K562 (cell line): ENCODE results near the gene PTPRF. TPM values are rescaled to one million over a fixed set of nuclear protein-coding genes. Genes with fewer than 3 reads are reported as not detected.
A peak's percentile ranks its signal among the peaks of the same experiment; 100 is the strongest.

Experiments used
- ATAC-seq: fragments of 200-7000 bp; cut with Tn5 transposase; 3 replicates; pipeline ENCODE4 v1.9.1; 2020; ENCODE audit warnings: moderate library complexity
- BruUV-seq: library from RNA; stranded (reverse); fragments of 400-500 nt; replicated peaks from 2 replicates; lab custom pipeline; 2021; lab: Mats Ljungman, UMichigan
- CTCF ChIA-PET: fragments of 300-600 bp; formaldehyde crosslinking; extraction: SDS; loops from one replicate; lab custom pipeline; 2021; ENCODE audit warnings: low intra/inter-chr PET ratio; lab: Yijun Ruan, JAX
- POLR2A ChIA-PET: fragments of 300-600, 350-650 bp; sonication (Branson Sonifier 250); formaldehyde crosslinking; extraction: SDS; loops from one replicate; lab custom pipeline; 2021; ENCODE audit warnings: antibody characterized with exemption, inconsistent platforms; lab: Yijun Ruan, JAX
- DNase-seq, 4 experiments: peaks; one replicate each; pipeline versions ENCODE4 v3.0.0 to v3.0.0-alpha.2; 2011 to 2018; ENCODE audit warnings: low spot score in 3 of 4, mixed read lengths in 3 of 4; ENCODE audit errors: extremely low read depth in 1 of 4
- FAIRE-seq: peaks from 2 replicates; lab custom pipeline; 2011; peaks lifted over from hg19 to GRCh38; lab: Jason Lieb, UNC
- H2AFZ ChIP-seq: 2 replicates; pipeline ENCODE4 v1.6.0; 2011; ENCODE audit warnings: low read depth, low read length, control low read depth, inconsistent platforms
- H3K27ac ChIP-seq: fragments of 200-600 bp; 3 replicates; pipeline ENCODE4 v1.8.0; 2011; ENCODE audit warnings: low read depth, mild to moderate bottlenecking, control low read depth, inconsistent platforms, low read length, moderate library complexity, mixed read lengths; ENCODE audit errors: extremely low read depth
- H3K27me3 ChIP-seq, 2 experiments: fragments of 300-600 bp in 1 of 2; 2 replicates in 1 of 2; 3 replicates in 1 of 2; pipeline versions ENCODE4 v1.6.0 to v1.8.0; 2011; ENCODE audit warnings: inconsistent platforms in 2 of 2, low read length in 2 of 2, mild to moderate bottlenecking in 1 of 2, mixed read lengths in 1 of 2, moderate library complexity in 1 of 2; ENCODE audit not compliant: control insufficient read depth in 2 of 2, insufficient read depth in 2 of 2
- H3K36me3 ChIP-seq: fragments of 300-600 bp; 3 replicates; pipeline ENCODE4 v1.8.0; 2011; ENCODE audit warnings: mild to moderate bottlenecking, low read length, inconsistent platforms; ENCODE audit not compliant: control insufficient read depth, insufficient read depth
- H3K4me1 ChIP-seq, 2 experiments: fragments of 200-600 bp in 1 of 2; replicated peaks in 1 of 2; 2 replicates in 1 of 2; 3 replicates in 1 of 2; pipeline versions ENCODE4 v1.5.1 to v1.8.0; 2011; ENCODE audit warnings: inconsistent platforms in 2 of 2, low read length in 2 of 2, mild to moderate bottlenecking in 1 of 2, mixed read lengths in 1 of 2, moderate library complexity in 1 of 2; ENCODE audit not compliant: control insufficient read depth in 2 of 2, insufficient read depth in 2 of 2
- H3K4me2 ChIP-seq: 2 replicates; pipeline ENCODE4 v1.6.1; 2011; ENCODE audit warnings: low read length, control low read depth, inconsistent platforms, mixed read lengths; ENCODE audit not compliant: insufficient read depth
- H3K4me3 ChIP-seq: fragments of 200-600 bp; sonication (generic), shearing (Covaris generic); 2 replicates; pipeline ENCODE4 v1.5.1; 2016; ENCODE audit warnings: control low read depth, inconsistent platforms
- H3K79me2 ChIP-seq: fragments of 200-600 bp; 3 replicates; pipeline ENCODE4 v1.8.0; 2011; ENCODE audit warnings: low read length, inconsistent platforms; ENCODE audit not compliant: control insufficient read depth, insufficient read depth
- H3K9ac ChIP-seq, 2 experiments: 2 replicates each; pipeline versions ENCODE4 v1.6.0 to v1.6.1; 2011; ENCODE audit warnings: low read depth in 2 of 2, low read length in 2 of 2, control low read depth in 1 of 2, inconsistent platforms in 1 of 2, mild to moderate bottlenecking in 1 of 2, mixed read lengths in 1 of 2; ENCODE audit not compliant: insufficient read depth in 1 of 2
- H3K9me1 ChIP-seq: one replicate; pipeline ENCODE4 v1.6.0; 2011; ENCODE audit warnings: inconsistent platforms, mild to moderate bottlenecking, low read length, moderate library complexity; ENCODE audit not compliant: control insufficient read depth, insufficient read depth
- H3K9me3 ChIP-seq: replicated peaks from 2 replicates; pipeline ENCODE4 v1.5.1; 2011; ENCODE audit warnings: low read depth, low read length, inconsistent platforms; ENCODE audit not compliant: control insufficient read depth, insufficient read depth
- H4K20me1 ChIP-seq: replicated peaks from 2 replicates; pipeline ENCODE4 v1.6.1; 2011; ENCODE audit warnings: low read length, inconsistent platforms, mixed read lengths; ENCODE audit not compliant: control insufficient read depth, insufficient read depth
- ATF6 ChIP-seq: sonication (generic); formaldehyde crosslinking; IDR thresholded peaks from 2 replicates; pipeline ENCODE4 v1.4.0; 2020; ENCODE audit warnings: mild to moderate bottlenecking, missing genetic modification reagents
- DNMT1 ChIP-seq: fragments of 450-650 bp; IDR thresholded peaks from 2 replicates; pipeline ENCODE4 v1.6.1; 2016; ENCODE audit warnings: antibody characterized with exemption, mild to moderate bottlenecking
- ERF ChIP-seq: fragments of 450-650 bp; formaldehyde crosslinking; IDR thresholded peaks from 2 replicates; pipeline ENCODE4 v1.4.0; 2020; ENCODE audit warnings: mild to moderate bottlenecking, mixed read lengths
- MAFF ChIP-seq: IDR thresholded peaks from 2 replicates; pipeline ENCODE4 v1.6.1; 2012; ENCODE audit warnings: low read length, improper control_type of control experiment
- POLR2H ChIP-seq: IDR thresholded peaks from 2 replicates; pipeline ENCODE4 v1.6.1; 2016; ENCODE audit warnings: missing genetic modification characterization, low read depth, mild to moderate bottlenecking, control low read depth, missing compliant biosample characterization, moderate library complexity
- WGBS: fragments of 100-300 bp; shearing (Covaris generic); methylation state at CpG from one replicate; pipeline ENCODE4 v1.1.6; 2016; ENCODE audit warnings: low coverage, mixed read lengths; ENCODE audit not compliant: insufficient coverage; ENCODE audit errors: missing lambda C conversion rate; 5-methylcytosine and 5-hydroxymethylcytosine counted together
- in situ Hi-C: fragments of 300-500 bp; cut with MboI; formaldehyde crosslinking; loops from 4 replicates; pipeline ENCODE4 v1.15.0; 2018; ENCODE audit warnings: inconsistent platforms, mixed read lengths
- intact Hi-C: fragments of 100-400 bp; cut with micrococcal nuclease; formaldehyde crosslinking; loops from 2 replicates; pipeline ENCODE4 v1.14.2; 2022
- polyA plus RNA-seq, 8 experiments: library from polyadenylated mRNA; depleted of rRNA in 4 of 8; stranded (reverse) in 5 of 8; unstranded in 3 of 8; fragments of >200 nt; fragmentation: Nextera tagmentation in 2 of 8; fragmentation: Illumina TruSeq in 1 of 8; extraction: Ambion mirVana in 2 of 8; extraction: Trizol in 1 of 8; gene quantifications; 2 replicates each; pipeline versions ENCODE4 v1.2.1 to v1.2.3, GENCODE V29; 2011 to 2014; ENCODE audit warnings: inconsistent platforms in 1 of 8, missing spikeins in 1 of 8
- total RNA-seq, 7 experiments: library from RNA; depleted of rRNA in 6 of 7; stranded (reverse); fragments of >200 nt in 6 of 7; fragmentation: Illumina TruSeq in 2 of 7; extraction: Trizol in 2 of 7; gene quantifications; 2 replicates each; pipeline versions ENCODE4 v1.2.1 to v1.2.3, GENCODE V29; 2011 to 2021; ENCODE audit warnings: low replicate concordance in 1 of 7

PTPRF gene
- total and polyA plus RNA-seq, 9 of the 15 experiments (the other 6 are each of a cell fraction or from before 2014, with no cell fraction given) = 0.13 to 4.3 (median 1.1) TPM

DNA sequence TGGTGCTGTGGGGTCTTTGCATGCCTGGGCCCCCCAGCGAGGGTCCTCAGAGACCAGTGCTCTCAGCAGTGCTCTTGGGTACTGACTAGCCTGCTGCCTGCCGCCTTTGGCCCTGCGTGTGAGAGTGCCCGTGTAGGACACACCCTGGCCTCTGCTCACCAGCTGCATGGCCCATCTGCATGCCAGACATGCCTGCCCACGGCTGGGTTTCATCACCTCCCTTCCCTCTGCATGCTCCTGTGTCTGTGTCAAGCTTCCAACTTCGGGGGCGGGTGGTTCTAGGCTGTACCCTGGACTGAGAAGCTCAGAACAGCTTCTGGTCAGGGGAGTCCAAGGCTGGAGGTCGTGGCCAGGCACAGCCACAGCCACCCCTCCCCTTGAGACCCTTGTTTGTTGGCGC lies 56.9 kb downstream of the PTPRF start:
- DNase-seq = no peak
- POLR2A ChIA-PET = interaction anchor here (0.6 to 1.1 kb wide), 3 partner anchors 37 to 63 kb away, joined by 3 to 5 read pairs (median 3); partner anchors contain the start of gene KDM4A
- no peak overlapping the region for H3K4me2 ChIP-seq
- no peak for ATAC-seq
- CTCF ChIA-PET = no interaction called here
- TF ChIP-seq ATF6 (no peak), DNMT1 (no peak), MAFF (no peak), ERF (no peak), POLR2H (tag) (no peak)
- TF ChIP-seq, all 486 proteins: peak for 0
- Histone ChIP-seq H3K9me1 (no peaks in the 10 kb centered on the region), H4K20me1 (peaks cover 24% of the 10 kb centered on the region), H3K4me1 (peaks cover 0 to 14% of the 10 kb centered on the region in 2 experiments; a peak in 1 of 5 replicates), H3K27ac (no peak overlapping the region), H3K79me2 (no peaks in the 10 kb centered on the region), H3K9ac (peak overlapping the region in 1 of 2 experiments; percentile 38; a peak in 1 of 4 replicates), H3K27me3 (peaks cover 22 to 88% of the 10 kb centered on the region in 2 experiments; a peak in 4 of 5 replicates), H3K4me3 (no peak overlapping the region), H3K9me3 (no peaks in the 10 kb centered on the region), H2AFZ (no peak overlapping the region), H3K36me3 (no peaks in the 10 kb centered on the region)
- intact Hi-C loops (no loop called here), in situ Hi-C loops (no loop called here)
- FAIRE-seq = no peak
- 4% methylated on average over 9 of the region's 9 CpGs for WGBS
- BruUV-seq = no TSS peak
